GM10266 (cell line): ENCODE results near the gene HERC5.
A peak's percentile ranks its signal among the peaks of the same experiment; 100 is the strongest.

Experiments
- DNase-seq: peaks from one replicate; pipeline ENCODE4 v3.0.0; 2012; ENCODE audit errors: extremely low spot score
- TF ChIP-seq, protein P1 (sequence below): IDR thresholded peaks from 2 replicates; pipeline ENCODE4 v1.5.1; 2012; ENCODE audit warnings: mild to moderate bottlenecking, low read depth; ENCODE audit not compliant: control insufficient read depth, insufficient read depth; ENCODE audit errors: missing control alignments

Gene HERC5

DNA sequence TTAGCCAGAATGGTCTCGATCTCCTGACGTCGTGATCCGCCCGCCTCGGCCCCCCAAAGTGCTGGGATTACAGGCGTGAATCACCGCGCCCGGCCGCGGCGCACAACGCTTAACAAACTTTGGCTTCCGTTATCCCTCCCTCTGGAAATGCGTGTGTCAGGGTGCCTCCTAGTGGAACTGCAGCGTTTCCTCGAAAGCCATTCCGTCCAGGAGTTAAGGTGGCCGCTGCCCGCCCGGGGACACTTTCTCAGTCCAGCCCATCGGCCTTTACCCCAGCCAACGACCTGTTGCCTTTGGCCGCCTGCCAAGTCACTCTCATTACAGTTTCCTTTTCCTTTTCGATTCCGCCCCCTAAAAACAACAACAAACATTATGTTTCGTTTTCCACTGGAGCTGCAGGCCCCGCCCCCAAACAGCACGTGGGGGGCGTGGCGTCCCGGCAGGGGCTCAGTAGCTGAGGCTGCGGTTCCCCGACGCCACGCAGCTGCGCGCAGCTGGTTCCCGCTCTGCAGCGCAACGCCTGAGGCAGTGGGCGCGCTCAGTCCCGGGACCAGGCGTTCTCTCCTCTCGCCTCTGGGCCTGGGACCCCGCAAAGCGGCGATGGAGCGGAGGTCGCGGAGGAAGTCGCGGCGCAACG lies at the start of gene HERC5:
TSS of gene HERC5 (plus strand) at position 450 of the 637 bp plus-strand sequence. CDS start at position 601, 151 bp downstream.
- TF ChIP-seq, protein P1, sequence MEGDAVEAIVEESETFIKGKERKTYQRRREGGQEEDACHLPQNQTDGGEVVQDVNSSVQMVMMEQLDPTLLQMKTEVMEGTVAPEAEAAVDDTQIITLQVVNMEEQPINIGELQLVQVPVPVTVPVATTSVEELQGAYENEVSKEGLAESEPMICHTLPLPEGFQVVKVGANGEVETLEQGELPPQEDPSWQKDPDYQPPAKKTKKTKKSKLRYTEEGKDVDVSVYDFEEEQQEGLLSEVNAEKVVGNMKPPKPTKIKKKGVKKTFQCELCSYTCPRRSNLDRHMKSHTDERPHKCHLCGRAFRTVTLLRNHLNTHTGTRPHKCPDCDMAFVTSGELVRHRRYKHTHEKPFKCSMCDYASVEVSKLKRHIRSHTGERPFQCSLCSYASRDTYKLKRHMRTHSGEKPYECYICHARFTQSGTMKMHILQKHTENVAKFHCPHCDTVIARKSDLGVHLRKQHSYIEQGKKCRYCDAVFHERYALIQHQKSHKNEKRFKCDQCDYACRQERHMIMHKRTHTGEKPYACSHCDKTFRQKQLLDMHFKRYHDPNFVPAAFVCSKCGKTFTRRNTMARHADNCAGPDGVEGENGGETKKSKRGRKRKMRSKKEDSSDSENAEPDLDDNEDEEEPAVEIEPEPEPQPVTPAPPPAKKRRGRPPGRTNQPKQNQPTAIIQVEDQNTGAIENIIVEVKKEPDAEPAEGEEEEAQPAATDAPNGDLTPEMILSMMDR: peak; percentile 52
- DNase-seq: peak; percentile 94

DNA sequence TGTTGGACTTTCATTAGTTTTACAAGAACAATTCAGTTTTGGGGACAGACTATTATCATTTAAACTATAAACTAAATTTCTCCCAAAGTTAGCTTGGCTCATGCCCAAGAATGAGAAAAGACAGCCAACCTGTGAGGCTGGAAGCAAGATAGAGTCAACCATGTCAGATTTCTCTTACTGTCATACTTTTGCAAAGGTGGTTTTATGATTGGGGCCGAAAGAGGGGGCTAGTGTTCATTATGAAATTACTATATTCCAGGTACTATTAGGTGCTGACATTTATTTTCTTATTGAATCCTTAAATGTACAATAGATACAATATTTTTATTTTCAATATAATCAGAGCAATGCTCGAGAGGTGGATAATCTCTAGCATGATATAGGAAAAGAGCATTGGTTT lies 47.7 kb upstream of the HERC5 start:
- TF ChIP-seq, protein P1: no peak
- no peak for DNase-seq

DNA sequence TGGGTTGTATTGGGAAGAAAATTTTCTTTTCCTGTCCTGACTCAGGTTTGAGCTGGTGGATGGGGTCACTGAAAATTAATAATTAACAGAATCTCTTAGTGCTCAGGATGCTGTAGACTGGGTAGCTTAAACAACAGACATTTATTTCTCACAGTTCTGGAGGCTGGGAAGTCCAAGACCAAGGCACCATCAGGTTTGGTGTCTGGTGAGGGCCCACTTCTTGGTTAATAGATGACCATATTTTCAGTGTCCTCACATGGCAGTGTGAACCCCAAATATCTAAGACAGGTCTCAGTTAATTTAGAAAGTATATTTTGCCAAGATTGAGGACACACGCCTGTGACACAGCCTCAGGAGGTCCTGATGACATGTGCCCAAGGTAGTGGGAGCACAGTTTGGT lies 47.1 kb upstream of the HERC5 start:
- DNase-seq: no peak
- TF ChIP-seq, protein P1: no peak

DNA sequence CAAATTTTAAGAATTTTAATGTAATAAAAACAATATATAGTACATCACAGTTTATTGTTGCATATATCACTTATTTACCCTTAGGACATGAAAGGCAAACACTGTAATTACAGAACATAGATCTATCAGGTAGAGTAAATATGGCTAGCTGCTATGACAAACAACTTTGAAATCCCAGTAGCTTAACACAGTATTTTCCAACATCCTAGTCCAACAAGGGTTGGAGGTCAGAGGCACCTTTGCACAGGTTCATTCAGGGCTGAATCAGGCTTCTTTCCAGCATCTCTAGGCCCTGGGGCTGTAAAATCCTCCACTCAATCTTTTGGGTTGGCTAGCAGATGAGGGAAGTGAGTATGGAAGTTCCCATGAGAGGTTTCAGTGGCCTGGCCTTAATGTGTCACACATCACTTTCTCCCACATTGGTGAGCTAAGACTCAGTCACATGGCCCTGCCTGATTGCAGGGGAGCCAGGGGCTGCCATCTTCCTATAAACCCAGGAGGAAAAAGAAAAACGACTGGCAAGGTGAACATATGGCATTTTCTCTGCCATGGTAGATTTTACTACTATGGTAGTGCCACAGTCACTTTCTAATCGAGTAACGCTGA lies 45.3 kb upstream of the HERC5 start:
- DNase-seq: no peak
- TF ChIP-seq, protein P1: no peak

DNA sequence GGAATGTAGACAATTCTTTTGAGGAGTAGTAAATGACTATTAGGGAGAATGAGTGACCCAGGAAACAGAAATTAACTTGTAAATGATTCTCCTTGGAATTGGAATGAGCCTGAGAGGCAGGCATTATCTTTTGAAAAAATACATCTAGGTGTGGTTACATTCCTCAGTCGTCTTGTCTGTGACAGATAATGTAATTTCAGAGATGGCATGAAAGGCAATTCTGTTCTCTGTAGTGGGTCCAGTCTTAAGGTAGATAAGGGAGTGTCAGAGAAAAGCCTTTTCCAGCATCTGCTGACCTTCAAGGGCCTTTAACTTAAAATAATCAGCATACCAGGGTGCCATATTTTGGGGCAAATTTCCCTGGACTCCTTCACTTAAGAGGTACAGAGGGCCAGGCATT lies 43.1 kb upstream of the HERC5 start:
- TF ChIP-seq, protein P1: no peak
- no peak for DNase-seq

DNA sequence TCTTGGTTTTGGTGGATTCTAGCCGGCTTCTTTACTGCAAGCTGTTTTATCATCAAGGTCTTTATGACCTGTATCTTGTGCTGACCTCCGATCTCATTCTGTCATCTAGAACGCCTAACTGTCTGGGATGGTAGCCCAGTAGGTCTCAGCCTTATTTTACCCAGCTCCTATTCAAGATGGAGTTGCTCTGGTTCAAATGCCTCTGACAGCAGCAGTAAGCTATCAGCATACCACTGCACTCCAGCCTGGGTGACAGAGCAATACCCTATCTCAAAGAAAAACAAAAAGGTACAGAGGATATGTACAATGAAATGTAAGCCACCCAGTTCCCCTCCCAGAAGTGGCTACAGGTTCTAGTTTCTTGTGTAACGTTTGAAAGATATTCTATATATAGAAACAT lies 42.2 kb upstream of the HERC5 start:
- no peak for DNase-seq
- TF ChIP-seq, protein P1: no peak

DNA sequence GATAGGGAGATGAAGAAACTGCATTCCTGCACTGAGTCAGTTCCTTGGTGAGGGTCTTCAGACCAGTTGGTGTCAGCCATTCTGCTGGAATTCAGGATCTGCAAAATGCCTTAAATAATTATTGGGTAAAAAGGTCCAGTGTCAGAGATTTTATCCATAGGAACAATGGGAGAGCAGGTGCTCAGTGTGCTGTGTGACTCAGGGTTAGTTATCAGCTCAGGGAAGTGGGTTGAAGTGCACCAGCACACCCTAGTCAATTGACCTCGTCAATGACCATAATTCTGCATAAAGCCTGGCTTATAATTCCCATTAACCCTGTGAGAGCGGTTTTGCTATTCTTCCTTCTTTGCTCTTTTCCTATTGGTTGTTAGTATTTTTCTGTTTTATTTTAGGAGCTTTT lies 40.9 kb upstream of the HERC5 start:
- no peak for DNase-seq
- TF ChIP-seq, protein P1: no peak
